RPMI7951 (cell line): Measurements from ENCODE around the gene SMIM11. TPM values are rescaled to one million over a fixed set of nuclear protein-coding genes. Genes with fewer than 3 reads are reported as not detected.
"Not testable (repeated sequence)": the region's sequence is repeated elsewhere in the genome, so short reads cannot be mapped to it uniquely, and the experiment has no call there.

Experiments used
- DNase-seq: peaks from one replicate; pipeline ENCODE4 v3.0.0-alpha.2; 2012; ENCODE audit warnings: low read depth
- total RNA-seq: library from RNA; depleted of rRNA; stranded (reverse); fragments of >200 nt; shearing (Covaris generic); gene quantifications from 2 replicates; pipeline ENCODE4 v1.2.3, GENCODE V29; 2014; rRNA removed

Gene SMIM11
- total RNA-seq, 1 experiment from 2014 or later: 1.4 TPM

- DNase-seq: not testable (repeated sequence)
Observed at GRCh38 chr21:34417448-34418077, 42.3 kb downstream of the SMIM11 start.

GRCh38 chr21:34423805-34424204 is 48.5 kb downstream of the SMIM11 start, which contains the start of gene SMIM34:
TSS of gene SMIM34 (minus strand) at chr21:34423951. CDS start at chr21:34423839, 112 bp downstream.
- DNase-seq: not testable (repeated sequence)

DNA sequence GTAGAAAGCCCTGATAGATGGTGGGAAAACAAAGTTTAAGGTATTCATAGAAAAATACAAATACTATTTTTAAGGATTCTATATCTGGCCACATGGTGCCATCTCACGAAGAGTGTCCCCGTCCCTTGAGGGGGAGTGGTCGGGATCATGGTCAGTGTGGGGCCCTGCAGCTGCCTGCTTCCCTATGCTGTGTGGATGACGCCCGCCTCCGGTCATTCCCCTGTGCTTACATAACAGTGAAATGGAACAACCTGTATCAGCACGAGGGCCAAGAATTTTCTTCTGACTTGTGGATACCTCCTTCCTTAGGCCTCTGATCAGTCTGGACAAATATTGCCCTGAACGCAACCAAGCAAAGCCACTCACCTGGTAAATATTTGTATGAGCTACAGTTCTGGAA is 52.0 kb downstream of the SMIM11 start:
- DNase-seq: not testable (repeated sequence)

DNA sequence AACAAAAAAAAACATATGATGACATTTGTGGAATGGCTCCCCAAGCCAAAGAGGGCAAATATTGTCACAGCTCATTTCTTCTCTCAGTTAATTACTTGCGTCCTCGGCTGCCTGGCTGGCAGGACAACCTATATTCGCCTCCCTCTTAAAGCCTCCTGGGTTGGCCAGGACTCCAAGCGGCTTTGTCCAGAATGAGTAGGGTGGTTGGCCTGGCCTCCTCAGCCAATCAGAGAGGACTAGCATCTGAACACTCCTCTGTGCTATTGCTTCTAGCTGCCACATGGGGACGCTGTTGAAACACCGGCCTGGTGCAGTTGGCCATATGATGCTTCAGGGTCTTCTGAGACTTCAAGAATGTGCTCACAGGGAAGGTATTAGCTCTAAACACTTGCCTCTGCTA is 53.1 kb downstream of the SMIM11 start:
- DNase-seq: not testable (repeated sequence)

DNA sequence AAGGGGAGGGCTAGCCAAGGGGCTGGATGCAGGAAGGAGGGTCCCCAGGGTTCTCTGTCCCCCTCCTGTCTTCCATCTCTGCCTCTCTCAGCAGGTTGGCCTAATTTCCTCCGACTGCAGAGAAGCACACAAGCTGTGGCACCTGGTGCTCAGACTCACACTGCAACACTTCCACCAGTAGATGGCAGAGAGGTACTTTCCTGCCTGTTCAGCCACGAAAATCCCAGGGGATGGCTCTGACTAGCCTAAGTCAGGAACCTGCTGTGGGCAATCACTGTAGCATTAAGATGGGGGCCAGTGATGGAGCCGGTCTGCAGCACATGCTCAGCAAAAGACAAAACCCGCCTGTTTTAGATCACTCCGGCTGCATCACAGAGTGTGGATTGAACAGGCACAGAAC is 54.4 kb downstream of the SMIM11 start:
- not testable (repeated sequence) for DNase-seq

Other genes with a start within 250 kb of the SMIM11 start
- not detected in 2 replicates for gene KCNE2, start 11.5 kb upstream of the SMIM11 start, total RNA-seq
- not detected in 2 replicates for gene SMIM34, start 48.4 kb downstream of the SMIM11 start, total RNA-seq
- not detected in 2 replicates for gene KCNE1, start 136.7 kb downstream of the SMIM11 start, total RNA-seq
- 39.7 and 43.9 TPM in 2 replicates for gene RCAN1, start 239.6 kb downstream of the SMIM11 start, total RNA-seq